ENCODE data around the gene RCOR1.
"Not testable (repeated sequence)": the region's sequence is repeated elsewhere in the genome, so short reads cannot be mapped to it uniquely, and the experiment has no call there.

Gene RCOR1

DNA sequence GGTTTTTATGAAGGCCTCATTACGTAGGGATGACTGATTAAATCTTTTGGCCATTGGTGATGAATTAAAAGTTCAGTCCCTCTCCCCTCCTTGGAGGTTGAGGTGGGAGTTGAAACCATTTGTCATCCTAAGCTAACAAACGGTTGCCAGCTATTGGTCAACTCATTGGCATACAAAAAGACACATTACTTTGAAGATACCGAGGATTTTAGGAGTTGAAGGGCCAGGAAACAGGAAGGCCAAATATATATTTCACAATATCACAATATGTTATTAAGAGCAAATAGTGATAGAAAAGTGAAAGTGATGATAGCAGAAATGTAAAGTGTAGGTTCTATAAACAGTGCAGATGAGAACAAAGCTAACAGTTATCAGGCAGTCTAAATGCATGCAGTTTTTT is 24.4 kb downstream of the RCOR1 start:
- H3K27ac ChIP-seq, result no peak overlapping the region
- TF ChIP-seq, protein P1, sequence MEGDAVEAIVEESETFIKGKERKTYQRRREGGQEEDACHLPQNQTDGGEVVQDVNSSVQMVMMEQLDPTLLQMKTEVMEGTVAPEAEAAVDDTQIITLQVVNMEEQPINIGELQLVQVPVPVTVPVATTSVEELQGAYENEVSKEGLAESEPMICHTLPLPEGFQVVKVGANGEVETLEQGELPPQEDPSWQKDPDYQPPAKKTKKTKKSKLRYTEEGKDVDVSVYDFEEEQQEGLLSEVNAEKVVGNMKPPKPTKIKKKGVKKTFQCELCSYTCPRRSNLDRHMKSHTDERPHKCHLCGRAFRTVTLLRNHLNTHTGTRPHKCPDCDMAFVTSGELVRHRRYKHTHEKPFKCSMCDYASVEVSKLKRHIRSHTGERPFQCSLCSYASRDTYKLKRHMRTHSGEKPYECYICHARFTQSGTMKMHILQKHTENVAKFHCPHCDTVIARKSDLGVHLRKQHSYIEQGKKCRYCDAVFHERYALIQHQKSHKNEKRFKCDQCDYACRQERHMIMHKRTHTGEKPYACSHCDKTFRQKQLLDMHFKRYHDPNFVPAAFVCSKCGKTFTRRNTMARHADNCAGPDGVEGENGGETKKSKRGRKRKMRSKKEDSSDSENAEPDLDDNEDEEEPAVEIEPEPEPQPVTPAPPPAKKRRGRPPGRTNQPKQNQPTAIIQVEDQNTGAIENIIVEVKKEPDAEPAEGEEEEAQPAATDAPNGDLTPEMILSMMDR (conservative IDR thresholded peaks at IDR 0.05), result no peak

DNA sequence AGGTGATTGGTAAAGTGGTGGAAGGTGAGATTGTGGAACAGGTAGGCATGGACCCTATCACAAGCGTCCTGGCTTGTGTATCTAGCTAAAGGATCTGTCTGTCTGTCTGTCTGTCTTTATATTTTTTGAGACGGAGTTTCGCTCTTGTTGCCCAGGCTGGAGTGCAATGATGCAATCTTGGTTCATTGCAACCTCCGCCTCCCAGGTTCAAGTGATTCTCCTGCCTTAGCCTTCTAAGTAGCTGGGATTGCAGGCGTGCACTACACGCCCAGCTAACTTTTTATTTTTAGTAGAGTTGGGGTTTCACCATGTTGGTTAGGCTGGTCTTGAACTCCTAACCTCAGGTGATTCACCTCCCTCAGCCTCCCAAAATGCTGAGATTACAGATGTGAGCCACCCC is 26.6 kb downstream of the RCOR1 start:
- H3K27ac ChIP-seq, result not testable (repeated sequence)

DNA sequence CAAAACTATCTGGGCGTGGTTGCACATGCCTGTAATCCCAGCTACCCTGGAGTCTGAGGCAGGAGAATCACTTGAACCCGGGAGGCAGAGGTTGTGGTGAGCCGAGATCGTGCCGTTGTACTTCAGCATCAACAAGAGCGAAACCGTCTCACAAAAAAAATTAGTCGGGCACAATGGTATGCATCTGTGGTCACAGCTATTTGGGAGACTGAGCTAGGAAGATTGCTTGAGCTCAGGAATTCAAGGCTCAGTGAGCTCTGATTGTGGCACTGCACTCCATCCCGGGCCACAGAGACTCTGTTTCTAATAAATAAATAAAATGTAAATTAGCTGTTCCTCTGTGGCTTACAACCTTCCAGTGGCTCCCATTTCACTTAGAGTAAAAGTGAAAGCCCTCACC is 28.0 kb downstream of the RCOR1 start:
- TF ChIP-seq, protein P1 (conservative IDR thresholded peaks at IDR 0.05), result no peak

DNA sequence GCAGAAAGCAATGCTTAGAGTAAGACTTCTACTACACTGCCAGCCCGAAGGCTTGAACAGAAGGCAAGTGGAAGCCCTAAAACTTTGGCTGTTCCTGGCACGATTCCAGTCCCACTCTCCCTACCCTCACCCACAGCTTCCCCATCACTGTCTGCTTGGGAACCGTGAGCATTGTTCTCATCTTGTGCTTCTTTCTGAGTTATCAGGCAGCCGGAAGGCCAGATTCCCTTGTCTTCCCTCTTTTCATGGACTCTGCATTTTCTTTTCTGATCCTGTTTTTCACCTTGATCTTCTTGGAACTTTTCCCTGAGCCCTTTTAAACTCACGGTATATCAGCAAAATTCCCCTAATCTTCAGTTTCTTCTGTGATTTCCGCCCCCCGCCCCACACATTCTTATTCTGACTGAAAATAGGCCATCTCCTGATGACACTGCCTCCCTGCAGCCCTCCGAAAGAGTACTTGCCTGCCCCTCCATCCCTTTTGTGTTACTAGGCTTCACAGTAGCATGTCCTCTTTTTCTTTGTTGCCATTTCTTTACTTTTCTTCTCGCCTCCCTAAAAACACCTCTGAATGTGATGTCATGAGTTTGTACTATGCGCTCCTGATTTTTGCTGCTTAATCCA is 29.9 kb downstream of the RCOR1 start:
- TF ChIP-seq, protein P1 (conservative IDR thresholded peaks at IDR 0.05), result no peak
- no peak overlapping the region for H3K27ac ChIP-seq

More for the DNA sequence above, 28.0 kb downstream of the RCOR1 start:
- no peak overlapping the region for H3K27ac ChIP-seq

DNA sequence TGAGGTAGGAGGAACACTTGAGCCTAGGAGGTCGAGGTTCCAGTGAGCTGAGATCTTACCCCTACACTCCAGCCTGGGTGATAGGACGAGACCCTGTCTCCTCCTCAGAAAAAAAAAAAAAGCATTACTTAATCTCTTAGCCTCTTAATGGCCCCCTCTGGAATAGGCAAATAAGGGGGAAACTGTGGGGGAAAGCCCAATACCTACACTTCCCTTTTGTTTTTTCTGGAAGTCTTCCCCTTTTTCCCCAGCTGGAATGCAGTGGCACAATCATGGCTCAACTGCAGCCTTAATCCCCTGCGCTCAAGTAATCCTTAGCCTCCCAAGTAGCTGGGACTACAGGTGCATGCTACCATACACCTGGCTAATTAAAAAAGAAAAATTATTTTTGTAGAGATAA is 32.2 kb downstream of the RCOR1 start:
- TF ChIP-seq, protein P1 (conservative IDR thresholded peaks at IDR 0.05), result no peak
- H3K27ac ChIP-seq, result no peak overlapping the region

DNA sequence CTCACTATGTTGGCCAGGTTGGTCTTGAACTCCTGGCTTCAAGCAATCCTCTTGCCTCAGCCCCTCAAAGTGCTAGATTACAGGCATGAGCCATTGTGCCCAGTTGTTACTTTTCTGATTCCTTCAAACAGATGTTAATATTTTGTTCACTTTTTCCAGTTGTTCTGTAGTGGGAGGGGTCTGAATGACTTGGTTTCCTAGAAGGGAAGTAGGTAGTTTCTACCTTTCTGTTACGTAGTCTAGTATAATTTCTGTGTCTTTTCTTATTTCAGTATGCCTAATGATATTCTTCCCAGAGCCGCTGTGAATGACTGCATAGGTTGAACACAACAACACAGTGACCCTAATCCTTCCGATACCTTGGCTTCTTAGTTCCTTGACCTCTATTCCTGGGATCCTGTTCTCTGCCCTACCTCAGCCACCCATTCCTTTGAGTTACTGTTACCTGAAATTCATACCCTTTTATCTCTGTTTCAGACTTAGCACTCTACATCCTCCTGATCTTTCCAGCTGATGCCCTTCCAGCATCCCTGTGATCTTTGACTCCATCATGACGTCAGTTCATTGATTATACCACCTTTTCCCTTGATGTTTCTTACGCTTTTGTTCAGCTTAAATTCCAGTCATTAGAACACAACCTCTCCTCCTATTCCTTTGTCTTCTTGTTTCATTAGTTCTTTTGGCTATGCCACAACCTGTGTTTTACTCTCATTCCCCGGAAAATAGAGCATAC is 33.3 kb downstream of the RCOR1 start:
- H3K27ac ChIP-seq, result no peak overlapping the region
- TF ChIP-seq, protein P1 (conservative IDR thresholded peaks at IDR 0.05), result no peak

DNA sequence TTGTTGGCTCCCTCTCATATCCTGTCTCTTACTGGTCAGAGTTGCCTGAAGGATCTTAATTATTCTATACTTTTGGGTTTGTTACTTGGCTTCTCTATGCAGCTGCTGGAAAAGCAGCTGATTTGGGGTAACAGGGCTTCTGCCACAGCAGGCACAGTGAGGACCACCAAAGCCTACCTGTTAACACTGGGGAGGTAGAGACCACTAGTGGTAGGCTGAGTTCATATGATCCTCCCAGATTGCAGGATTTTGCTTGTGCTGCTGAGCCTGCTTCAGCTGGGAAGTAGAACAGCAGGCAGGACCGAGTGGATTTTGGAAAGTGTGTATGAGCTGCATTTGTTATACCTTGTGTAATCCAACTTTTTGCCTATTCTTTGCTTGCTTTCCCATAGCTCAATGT is 34.1 kb downstream of the RCOR1 start:
- TF ChIP-seq, protein P1 (conservative IDR thresholded peaks at IDR 0.05), result no peak
- no peak overlapping the region for H3K27ac ChIP-seq

DNA sequence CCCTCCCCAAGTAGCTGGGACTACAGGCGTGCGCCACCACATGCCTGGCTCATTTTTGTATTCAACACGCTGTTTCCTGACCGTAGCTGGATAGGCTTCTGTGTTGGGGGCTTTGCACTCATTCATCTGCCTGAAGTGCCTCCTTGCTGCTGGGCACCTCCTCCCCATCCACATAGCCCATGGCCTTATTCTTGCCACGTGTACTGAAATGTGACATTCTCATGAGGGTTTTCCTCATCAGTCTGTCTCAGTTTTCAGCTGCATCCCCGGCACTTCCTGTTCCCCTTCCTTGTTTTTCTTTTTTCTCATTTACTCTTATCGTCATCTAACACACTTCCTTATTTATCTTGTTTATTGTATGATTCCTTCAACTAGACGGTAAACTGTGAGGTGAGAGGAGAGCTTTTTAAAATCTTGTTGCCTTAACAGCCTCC is 36.6 kb downstream of the RCOR1 start:
- H3K27ac ChIP-seq, result no peak overlapping the region
- TF ChIP-seq, protein P1 (conservative IDR thresholded peaks at IDR 0.05), result no peak

Measured in VCaP (cell line).